Sigmoid colon (tissue), 7 donors: ENCODE results near the gene DPP6. TPM values are rescaled to one million over a fixed set of nuclear protein-coding genes. Genes with fewer than 3 reads are reported as not detected.

Experiments
- DNase-seq: peaks from one replicate; pipeline ENCODE4 v3.0.0-alpha.2; 2019
- H3K27ac ChIP-seq, 4 donors: fragments of 200-600 bp; sonication (generic); one replicate each; pipeline ENCODE4 v1.5.1; 2016 to 2019; ENCODE audit warnings: mild to moderate bottlenecking in 1 of 4
- H3K27me3 ChIP-seq, 3 donors: fragments of 200-600 bp; sonication (generic); one replicate each; pipeline ENCODE4 v1.5.1; 2019; ENCODE audit warnings: mild to moderate bottlenecking in 1 of 3
- H3K36me3 ChIP-seq, 4 donors: fragments of 200-600 bp; sonication (generic); one replicate each; pipeline ENCODE4 v1.5.1; 2016 to 2019
- H3K4me1 ChIP-seq, 4 donors: fragments of 200-600 bp; sonication (generic); one replicate each; pipeline ENCODE4 v1.5.1; 2017 to 2019
- H3K4me3 ChIP-seq, 4 donors: fragments of 200-600 bp; sonication (generic); one replicate each; pipeline ENCODE4 v1.5.1; 2017 to 2019; ENCODE audit warnings: mild to moderate bottlenecking in 2 of 4, moderate library complexity in 1 of 4
- H3K9me3 ChIP-seq, 4 donors: fragments of 200-600 bp in 3 of 4; sonication (generic) in 3 of 4; one replicate each; pipeline versions ENCODE4 v1.5.1 to v1.6.1; 2013 to 2019
- EP300 ChIP-seq, 4 donors: sonication (generic); formaldehyde crosslinking; IDR thresholded peaks; one replicate each; pipeline ENCODE4 v1.6.1; 2017; ENCODE audit warnings: antibody characterized with exemption in 4 of 4
- POLR2A ChIP-seq, 2 donors: fragments of 450-650 bp; IDR thresholded peaks; one replicate each; pipeline ENCODE4 v1.6.1; 2016; ENCODE audit warnings: antibody characterized with exemption in 2 of 2, mild to moderate bottlenecking in 2 of 2, moderate library complexity in 2 of 2
- POLR2AphosphoS5 ChIP-seq, 4 donors: sonication (generic); formaldehyde crosslinking; IDR thresholded peaks; one replicate each; pipeline ENCODE4 v1.6.1; 2017; ENCODE audit warnings: antibody characterized with exemption in 4 of 4
- WGBS, 2 donors: extraction: QIAGEN DNeasy Blood & Tissue Kit; methylation state at CpG; one replicate each; pipeline ENCODE4 v1.1.7; 2013; 5-methylcytosine and 5-hydroxymethylcytosine counted together
- intact Hi-C: fragments of 100-400 bp; cut with DNase I; formaldehyde crosslinking; loops from one replicate; pipeline ENCODE4 v1.15.1; 2023
- polyA plus RNA-seq, 3 donors: library from polyadenylated mRNA; stranded (reverse); fragments of 200-250 nt; gene quantifications; one replicate each; pipeline ENCODE4 v1.2.3, GENCODE V29; 2013
- total RNA-seq, 4 donors: library from RNA; depleted of rRNA; stranded (reverse); fragments of >200 nt; gene quantifications; one replicate each; pipeline ENCODE4 v1.1.0, GENCODE V29; 2016
- TF ChIP-seq, protein P1 (sequence below), 4 experiments: fragments of 450-650 bp in 3 of 4; fragments of 200-600 bp in 1 of 4; IDR thresholded peaks; one replicate each; pipeline ENCODE4 v1.5.1; 2016 to 2019; ENCODE audit warnings: antibody characterized with exemption in 4 of 4, mild to moderate bottlenecking in 3 of 4, moderate library complexity in 2 of 4
- donor health status: healthy with polysubstance abuse.
- donor health status: Bipolar disorder and iron deficiency.
- donor health status: healthy.

The DPP6 gene
- total and polyA plus RNA-seq, 7 donors, result 1.2 to 53.2 (median 41.0) TPM; not detected in 1

DNA sequence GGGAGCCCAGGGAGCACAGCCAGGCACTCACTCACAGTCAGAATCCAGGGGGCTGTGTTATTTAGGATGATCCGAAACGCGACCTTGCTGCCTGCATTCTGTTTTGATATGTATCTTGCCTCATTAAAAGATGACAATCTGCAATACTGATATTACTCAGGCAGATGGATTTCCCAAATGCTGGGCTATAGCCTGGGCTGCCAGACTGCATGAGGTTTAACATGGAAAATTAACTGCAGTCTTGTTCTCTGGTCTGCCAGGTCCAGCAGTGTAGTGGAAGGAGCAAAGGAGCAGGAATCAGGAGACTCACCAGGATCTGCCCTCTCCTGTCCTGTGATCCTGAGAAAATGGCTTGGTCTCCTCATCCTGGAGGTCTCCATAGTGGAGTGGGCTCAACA is 692.7 kb downstream of the DPP6 start:
- TF ChIP-seq POLR2AphosphoS5 (IDR thresholded peaks at IDR 0.05), result no peak
- no peak for TF ChIP-seq EP300 (IDR thresholded peaks at IDR 0.05)
- TF ChIP-seq, protein P1, sequence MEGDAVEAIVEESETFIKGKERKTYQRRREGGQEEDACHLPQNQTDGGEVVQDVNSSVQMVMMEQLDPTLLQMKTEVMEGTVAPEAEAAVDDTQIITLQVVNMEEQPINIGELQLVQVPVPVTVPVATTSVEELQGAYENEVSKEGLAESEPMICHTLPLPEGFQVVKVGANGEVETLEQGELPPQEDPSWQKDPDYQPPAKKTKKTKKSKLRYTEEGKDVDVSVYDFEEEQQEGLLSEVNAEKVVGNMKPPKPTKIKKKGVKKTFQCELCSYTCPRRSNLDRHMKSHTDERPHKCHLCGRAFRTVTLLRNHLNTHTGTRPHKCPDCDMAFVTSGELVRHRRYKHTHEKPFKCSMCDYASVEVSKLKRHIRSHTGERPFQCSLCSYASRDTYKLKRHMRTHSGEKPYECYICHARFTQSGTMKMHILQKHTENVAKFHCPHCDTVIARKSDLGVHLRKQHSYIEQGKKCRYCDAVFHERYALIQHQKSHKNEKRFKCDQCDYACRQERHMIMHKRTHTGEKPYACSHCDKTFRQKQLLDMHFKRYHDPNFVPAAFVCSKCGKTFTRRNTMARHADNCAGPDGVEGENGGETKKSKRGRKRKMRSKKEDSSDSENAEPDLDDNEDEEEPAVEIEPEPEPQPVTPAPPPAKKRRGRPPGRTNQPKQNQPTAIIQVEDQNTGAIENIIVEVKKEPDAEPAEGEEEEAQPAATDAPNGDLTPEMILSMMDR (IDR thresholded peaks at IDR 0.05), result no peak
- TF ChIP-seq POLR2A (IDR thresholded peaks at IDR 0.05), result no peak
- no peak for DNase-seq
- Histone ChIP-seq H3K27ac (no peak overlapping the region), H3K27me3 (no peaks in the 10 kb centered on the region), H3K36me3 (no peaks in the 10 kb centered on the region), H3K4me3 (no peak overlapping the region), H3K9me3 (no peaks in the 10 kb centered on the region), H3K4me1 (peaks cover 0 to 13% (median 7%) of the 10 kb centered on the region in 4 donors)
- intact Hi-C loops, result no loop called here
- WGBS, 2 donors, result 61 to 80% methylated on average over 3 of the region's 3 CpGs

DNA sequence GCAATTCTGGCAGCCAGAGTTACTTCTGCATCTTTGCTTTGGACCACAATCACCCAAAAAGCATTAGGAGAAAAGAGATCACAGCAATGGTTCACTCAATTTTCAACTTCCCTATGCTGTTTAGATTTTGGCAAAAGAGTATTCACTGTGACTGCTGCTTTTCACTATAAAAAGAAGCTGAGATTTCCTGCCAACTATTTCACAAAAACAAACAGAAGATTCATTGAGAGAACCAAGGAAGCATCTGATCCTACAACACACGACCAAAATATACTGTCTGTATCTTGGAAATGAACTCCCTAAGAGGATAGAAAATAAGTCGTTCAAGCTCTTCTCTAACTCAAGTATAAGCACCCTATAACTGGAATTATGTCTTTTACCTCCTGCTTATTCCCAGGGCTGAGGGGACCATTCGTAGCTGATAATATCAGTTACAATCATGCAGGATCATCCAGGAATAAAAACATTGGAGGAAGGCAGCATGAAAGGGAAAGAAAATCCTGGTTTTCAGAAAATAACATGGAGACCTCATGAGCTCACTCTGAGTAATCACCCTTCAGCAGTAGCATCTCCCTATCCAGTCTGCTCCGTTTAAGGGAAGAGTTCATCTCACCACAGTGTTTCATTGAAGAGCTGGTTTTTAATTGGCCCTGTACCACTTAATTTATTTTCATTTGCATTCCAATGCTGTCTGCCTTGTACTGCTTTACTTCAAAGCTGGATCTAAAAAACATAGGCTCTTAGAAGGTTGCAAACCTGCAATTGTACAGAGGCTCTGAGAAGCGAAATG is 694.6 kb downstream of the DPP6 start:
- Histone ChIP-seq H3K4me1 (peaks cover 0 to 13% (median 7%) of the 10 kb centered on the region in 4 donors), H3K36me3 (no peaks in the 10 kb centered on the region), H3K4me3 (no peak overlapping the region), H3K27ac (no peak overlapping the region), H3K27me3 (no peaks in the 10 kb centered on the region), H3K9me3 (no peaks in the 10 kb centered on the region)
- no peak for DNase-seq
- 65 to 72% methylated on average over 5 of the region's 5 CpGs for WGBS, 2 donors
- no peak for TF ChIP-seq EP300 (IDR thresholded peaks at IDR 0.05)
- intact Hi-C loops, result no loop called here

DNA sequence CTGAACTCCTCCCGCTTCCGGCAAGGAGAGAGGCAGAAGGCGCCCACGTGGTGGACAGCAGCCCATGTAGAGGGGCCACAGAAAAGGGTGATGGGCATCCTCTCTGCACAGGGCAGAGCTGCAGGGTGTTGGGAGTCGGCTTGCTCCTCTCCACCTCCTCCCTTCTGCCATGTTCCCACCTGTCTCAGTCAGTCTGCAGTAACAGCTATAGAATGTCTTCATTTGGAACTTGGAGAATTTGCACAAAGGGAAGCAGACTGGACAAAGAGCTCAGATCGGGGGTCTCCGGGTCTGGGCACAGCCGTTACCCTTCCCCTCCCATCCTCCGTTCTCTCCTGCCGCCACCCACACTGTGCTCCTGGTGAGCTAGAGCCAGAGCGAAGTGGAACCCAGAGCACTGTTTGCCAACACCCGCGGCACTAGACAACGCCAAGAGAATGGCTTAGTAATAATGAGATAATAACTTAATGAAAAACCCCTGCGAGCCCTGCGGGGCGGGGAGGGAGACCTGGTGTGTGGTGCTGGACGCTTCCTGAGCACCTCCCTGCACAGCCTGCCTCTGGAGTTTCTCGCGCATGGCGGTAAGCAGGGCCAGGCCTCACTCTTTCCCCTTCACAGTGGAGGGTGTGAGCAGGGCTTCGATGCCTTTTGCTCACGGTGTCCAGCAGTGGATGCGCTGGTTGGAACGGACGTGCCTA is 696.0 kb downstream of the DPP6 start:
- TF ChIP-seq, protein P1 (IDR thresholded peaks at IDR 0.05), result no peak
- TF ChIP-seq POLR2AphosphoS5 (IDR thresholded peaks at IDR 0.05) (no peak), POLR2A (IDR thresholded peaks at IDR 0.05) (no peak), EP300 (IDR thresholded peaks at IDR 0.05) (no peak)
- no peaks in the 10 kb centered on the region for H3K9me3 ChIP-seq
- H3K4me3 ChIP-seq, result no peak overlapping the region
- H3K27me3 ChIP-seq, result no peaks in the 10 kb centered on the region
- peaks cover 0 to 13% (median 7%) of the 10 kb centered on the region in 4 donors for H3K4me1 ChIP-seq
- no peak for DNase-seq
- H3K27ac ChIP-seq, result no peak overlapping the region
- no peaks in the 10 kb centered on the region for H3K36me3 ChIP-seq
- WGBS, 2 donors, result 88 to 92% methylated on average over 26 of the region's 26 CpGs
- intact Hi-C loops, result no loop called here

DNA sequence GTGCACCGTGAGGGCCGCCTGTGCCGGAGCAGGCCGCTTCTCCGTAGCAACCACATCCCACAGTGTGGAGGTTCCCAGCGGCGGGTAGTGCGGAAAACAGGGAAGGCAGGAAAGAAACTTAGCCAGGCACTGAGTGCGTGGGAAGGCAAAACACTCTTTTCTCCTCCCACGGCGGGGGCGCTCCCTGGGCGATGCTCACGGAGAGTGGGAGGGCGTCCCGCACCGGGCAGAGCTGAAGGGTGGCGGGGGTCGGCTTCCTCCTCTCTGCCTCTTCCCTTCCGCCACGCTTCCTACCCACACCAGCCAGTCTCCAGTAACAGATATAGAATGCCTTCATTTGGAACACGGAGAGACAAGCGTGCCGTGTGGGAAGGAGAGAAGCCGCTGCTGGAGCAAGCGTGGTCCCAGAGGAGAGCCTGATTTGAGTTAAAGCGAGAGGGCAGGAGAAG is 698.2 kb downstream of the DPP6 start:
- H3K27me3 ChIP-seq, result no peaks in the 10 kb centered on the region
- TF ChIP-seq, protein P1 (IDR thresholded peaks at IDR 0.05), result no peak
- TF ChIP-seq POLR2AphosphoS5 (IDR thresholded peaks at IDR 0.05) (no peak), EP300 (IDR thresholded peaks at IDR 0.05) (no peak), POLR2A (IDR thresholded peaks at IDR 0.05) (no peak)
- H3K27ac ChIP-seq, result no peak overlapping the region
- no peaks in the 10 kb centered on the region for H3K9me3 ChIP-seq
- WGBS, 2 donors, result 89 to 93% methylated on average over 27 of the region's 27 CpGs
- intact Hi-C loops, result no loop called here
- no peaks in the 10 kb centered on the region for H3K36me3 ChIP-seq
- H3K4me3 ChIP-seq, result no peak overlapping the region
- H3K4me1 ChIP-seq, result peaks cover 0 to 13% (median 7%) of the 10 kb centered on the region in 4 donors
- no peak for DNase-seq

DNA sequence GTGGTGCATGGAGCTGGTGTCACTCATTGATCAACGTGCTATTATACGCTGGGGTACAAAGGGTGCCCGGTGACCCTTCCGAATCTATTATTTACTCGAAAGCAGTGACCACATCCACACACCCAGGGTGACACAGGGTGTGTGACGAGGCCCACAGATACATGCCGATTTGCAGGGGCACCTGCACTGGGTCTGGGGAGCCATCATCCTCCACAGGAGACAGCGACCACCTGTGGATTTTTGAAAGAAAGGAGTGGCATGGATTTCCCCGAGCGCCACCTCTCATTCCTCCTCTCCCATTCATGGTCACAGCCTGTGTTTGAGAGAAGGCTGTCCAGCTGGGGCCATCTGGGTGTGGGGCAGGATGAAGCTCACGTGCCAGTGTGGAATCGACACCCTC is 701.0 kb downstream of the DPP6 start:
- H3K36me3 ChIP-seq, result no peaks in the 10 kb centered on the region
- H3K27me3 ChIP-seq, result no peaks in the 10 kb centered on the region
- no peaks in the 10 kb centered on the region for H3K9me3 ChIP-seq
- H3K27ac ChIP-seq, result no peak overlapping the region
- H3K4me3 ChIP-seq, result no peak overlapping the region
- intact Hi-C loops, result no loop called here
- 88 to 91% methylated on average over 12 of the region's 12 CpGs for WGBS, 2 donors
- no peaks in the 10 kb centered on the region for H3K4me1 ChIP-seq
- no peak for DNase-seq
- TF ChIP-seq EP300 (IDR thresholded peaks at IDR 0.05) (no peak), POLR2A (IDR thresholded peaks at IDR 0.05) (no peak), POLR2AphosphoS5 (IDR thresholded peaks at IDR 0.05) (no peak)
- TF ChIP-seq, protein P1 (IDR thresholded peaks at IDR 0.05), result no peak
